Osteocyte (in vitro differentiated cells): ENCODE measurements around the gene GNB5. TPM values are rescaled to one million over a fixed set of nuclear protein-coding genes. Genes with fewer than 3 reads are reported as not detected.

Source experiments
- DNase-seq: peaks from one replicate; pipeline ENCODE4 v3.0.0; 2021; ENCODE audit warnings: mixed read lengths; ENCODE audit not compliant: unreplicated experiment; ENCODE audit errors: extremely low spot score
- H3K27ac Mint-ChIP-seq: one replicate; pipeline ENCODE4 v1.8.0; 2021; ENCODE audit warnings: mild to moderate bottlenecking, mixed read lengths; ENCODE audit not compliant: unreplicated experiment
- H3K27me3 Mint-ChIP-seq: one replicate; pipeline ENCODE4 v1.8.0; 2021; ENCODE audit warnings: mixed read lengths; ENCODE audit not compliant: unreplicated experiment
- H3K36me3 Mint-ChIP-seq: one replicate; pipeline ENCODE4 v1.8.0; 2021; ENCODE audit warnings: mixed read lengths; ENCODE audit not compliant: unreplicated experiment
- H3K4me1 Mint-ChIP-seq: one replicate; pipeline ENCODE4 v1.8.0; 2021; ENCODE audit warnings: mixed read lengths; ENCODE audit not compliant: unreplicated experiment
- H3K4me3 Mint-ChIP-seq: one replicate; pipeline ENCODE4 v1.8.0; 2021; ENCODE audit warnings: mild to moderate bottlenecking, moderate library complexity, mixed read lengths; ENCODE audit not compliant: unreplicated experiment
- H3K9me3 Mint-ChIP-seq: one replicate; pipeline ENCODE4 v1.8.0; 2021; ENCODE audit warnings: mixed read lengths; ENCODE audit not compliant: unreplicated experiment
- total RNA-seq: library from RNA; stranded (reverse); gene quantifications from 2 replicates; pipeline ENCODE4 v1.2.1, GENCODE V29; 2021
- TF ChIP-seq, protein P1 (sequence below): fragments of 200-600 bp; sonication (generic); IDR thresholded peaks from 2 replicates; pipeline ENCODE4 v1.5.0; 2021; ENCODE audit warnings: antibody characterized with exemption, mild to moderate bottlenecking, moderate library complexity

GNB5 gene
- total RNA-seq, 1 donor from 2014 or later: 34.0 TPM

DNA sequence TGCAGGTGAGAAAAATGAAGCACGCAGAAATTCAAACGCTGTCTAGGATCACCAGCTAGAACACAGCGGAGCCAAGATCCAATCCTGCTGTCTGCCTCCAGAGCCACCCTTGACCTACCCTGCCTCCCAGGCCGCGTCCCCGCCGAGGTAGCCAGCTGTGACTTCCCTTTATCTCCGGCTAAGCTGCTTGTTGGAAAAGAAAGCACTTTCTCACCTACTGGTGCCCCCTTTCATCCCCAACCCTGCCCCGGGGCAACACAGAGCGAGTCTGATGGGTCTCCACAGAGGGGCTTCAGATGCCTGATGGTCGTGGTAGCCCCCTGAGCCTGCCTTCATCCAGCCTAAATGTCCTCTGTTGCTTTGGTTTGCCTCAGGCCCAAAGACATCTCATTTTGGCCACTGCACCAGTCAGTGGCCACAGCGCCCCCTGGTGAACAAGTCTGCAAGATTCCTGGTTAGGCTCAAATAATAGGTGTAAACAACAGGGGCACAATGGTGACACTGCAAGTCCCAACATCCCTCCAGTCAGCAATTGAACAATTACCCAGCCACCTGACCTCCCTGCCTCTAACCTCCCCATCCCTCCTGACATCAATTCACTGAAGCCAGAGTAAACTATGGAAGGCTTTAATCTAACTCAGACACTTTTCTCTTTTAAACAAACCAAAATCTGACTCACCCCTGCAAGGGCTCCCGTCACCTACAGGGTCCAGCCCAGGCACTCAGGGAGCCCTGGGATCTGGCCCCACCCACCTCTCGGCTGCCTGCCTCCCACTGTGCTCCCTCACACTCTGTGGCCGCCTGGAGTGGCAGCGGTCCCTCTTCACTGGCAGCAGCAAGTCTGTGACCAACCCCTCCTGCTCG, 51.4 kb downstream of the GNB5 start:
- Mint-ChIP-seq H3K36me3 (peaks cover 18% of the 10 kb centered on the region), H3K27ac (peak overlapping the region; percentile 73)

DNA sequence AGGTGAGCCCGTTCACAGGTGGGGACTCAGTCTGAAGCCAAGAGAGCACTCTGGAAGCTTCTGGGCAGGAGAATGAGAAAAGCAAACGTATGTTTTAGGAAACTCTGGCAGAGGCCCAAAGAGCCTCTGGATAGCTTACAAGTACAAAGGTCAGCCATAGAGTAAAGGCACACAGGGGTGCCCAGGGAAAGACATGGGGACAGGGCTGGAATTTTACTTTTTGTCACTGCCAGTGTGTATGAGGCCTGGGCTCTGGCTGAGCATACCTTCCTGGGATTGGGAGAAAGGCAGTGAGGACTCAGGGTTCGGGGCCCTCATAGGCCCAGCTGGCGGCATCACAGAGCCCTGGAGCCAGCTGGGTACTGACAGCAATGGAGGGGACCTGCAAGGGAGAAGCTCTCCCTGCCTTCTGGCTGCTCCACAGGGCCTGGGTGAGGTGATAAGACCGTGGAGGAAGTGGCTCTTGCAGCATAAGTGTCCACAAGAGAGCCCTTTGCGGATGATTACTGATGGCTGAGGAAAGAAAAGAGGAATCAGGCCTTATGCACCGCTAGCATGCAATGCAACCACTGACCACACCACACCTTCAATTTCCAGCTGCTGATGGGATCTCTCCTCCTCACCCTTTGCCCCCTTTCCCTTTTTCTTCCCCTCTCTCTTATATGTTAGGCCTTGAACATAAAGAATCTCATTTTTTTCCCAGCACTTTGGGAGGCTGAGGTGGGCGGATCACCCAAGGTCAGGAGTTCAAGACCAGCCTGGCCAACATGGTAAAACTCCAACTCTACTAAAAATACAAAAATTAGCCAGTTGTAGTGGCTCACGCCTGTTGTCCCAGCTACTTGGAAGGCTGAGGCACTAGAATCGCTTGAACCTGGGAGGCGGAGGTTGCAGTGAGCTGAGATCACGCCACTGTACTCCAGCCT, 53.5 kb downstream of the GNB5 start:
- Mint-ChIP-seq H3K36me3 (peaks cover 24% of the 10 kb centered on the region), H3K9me3 (no peaks in the 10 kb centered on the region), H3K4me1 (peaks cover 21% of the 10 kb centered on the region), H3K27ac (no peak overlapping the region), H3K4me3 (no peak overlapping the region), H3K27me3 (no peaks in the 10 kb centered on the region)
- DNase-seq: no peak
- TF ChIP-seq, protein P1, sequence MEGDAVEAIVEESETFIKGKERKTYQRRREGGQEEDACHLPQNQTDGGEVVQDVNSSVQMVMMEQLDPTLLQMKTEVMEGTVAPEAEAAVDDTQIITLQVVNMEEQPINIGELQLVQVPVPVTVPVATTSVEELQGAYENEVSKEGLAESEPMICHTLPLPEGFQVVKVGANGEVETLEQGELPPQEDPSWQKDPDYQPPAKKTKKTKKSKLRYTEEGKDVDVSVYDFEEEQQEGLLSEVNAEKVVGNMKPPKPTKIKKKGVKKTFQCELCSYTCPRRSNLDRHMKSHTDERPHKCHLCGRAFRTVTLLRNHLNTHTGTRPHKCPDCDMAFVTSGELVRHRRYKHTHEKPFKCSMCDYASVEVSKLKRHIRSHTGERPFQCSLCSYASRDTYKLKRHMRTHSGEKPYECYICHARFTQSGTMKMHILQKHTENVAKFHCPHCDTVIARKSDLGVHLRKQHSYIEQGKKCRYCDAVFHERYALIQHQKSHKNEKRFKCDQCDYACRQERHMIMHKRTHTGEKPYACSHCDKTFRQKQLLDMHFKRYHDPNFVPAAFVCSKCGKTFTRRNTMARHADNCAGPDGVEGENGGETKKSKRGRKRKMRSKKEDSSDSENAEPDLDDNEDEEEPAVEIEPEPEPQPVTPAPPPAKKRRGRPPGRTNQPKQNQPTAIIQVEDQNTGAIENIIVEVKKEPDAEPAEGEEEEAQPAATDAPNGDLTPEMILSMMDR: no peak

More for the DNA sequence above, 51.4 kb downstream of the GNB5 start:
- H3K27me3 Mint-ChIP-seq: no peaks in the 10 kb centered on the region
- DNase-seq: no peak
- peaks cover 36% of the 10 kb centered on the region for H3K4me1 Mint-ChIP-seq
- TF ChIP-seq, protein P1: peak; percentile 79
- H3K9me3 Mint-ChIP-seq: no peaks in the 10 kb centered on the region
- no peak overlapping the region for H3K4me3 Mint-ChIP-seq

DNA sequence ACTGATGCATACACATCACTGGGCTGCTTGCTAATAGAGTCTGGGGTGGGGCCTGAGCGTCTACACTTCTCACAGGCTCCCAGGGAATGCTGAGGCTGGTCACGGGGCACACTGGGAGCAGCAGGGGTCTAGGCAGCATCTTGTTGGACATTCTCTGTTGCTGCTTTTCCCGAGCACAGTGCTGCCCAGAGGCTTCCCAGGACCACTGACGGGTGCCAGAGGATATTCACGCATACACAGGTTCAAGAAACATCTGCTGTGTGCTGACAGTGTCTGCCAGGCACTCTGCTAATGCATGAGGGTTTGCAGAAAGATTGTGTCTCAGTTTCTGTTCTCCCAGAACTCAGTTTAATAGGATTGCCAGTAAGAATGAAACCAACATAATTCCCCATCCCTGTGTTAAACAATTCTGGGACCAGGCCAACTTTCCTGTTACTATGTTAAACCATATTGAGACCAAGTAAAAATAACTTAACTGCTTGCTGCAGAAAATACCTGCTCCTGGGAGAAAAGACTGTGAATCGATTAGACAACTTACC, 54.7 kb downstream of the GNB5 start:
- Mint-ChIP-seq H3K9me3 (no peaks in the 10 kb centered on the region), H3K36me3 (peaks cover 32% of the 10 kb centered on the region), H3K4me1 (peaks cover 21% of the 10 kb centered on the region), H3K4me3 (no peak overlapping the region), H3K27ac (peak overlapping the region; percentile 4), H3K27me3 (no peaks in the 10 kb centered on the region)
- DNase-seq: no peak
- TF ChIP-seq, protein P1: no peak

DNA sequence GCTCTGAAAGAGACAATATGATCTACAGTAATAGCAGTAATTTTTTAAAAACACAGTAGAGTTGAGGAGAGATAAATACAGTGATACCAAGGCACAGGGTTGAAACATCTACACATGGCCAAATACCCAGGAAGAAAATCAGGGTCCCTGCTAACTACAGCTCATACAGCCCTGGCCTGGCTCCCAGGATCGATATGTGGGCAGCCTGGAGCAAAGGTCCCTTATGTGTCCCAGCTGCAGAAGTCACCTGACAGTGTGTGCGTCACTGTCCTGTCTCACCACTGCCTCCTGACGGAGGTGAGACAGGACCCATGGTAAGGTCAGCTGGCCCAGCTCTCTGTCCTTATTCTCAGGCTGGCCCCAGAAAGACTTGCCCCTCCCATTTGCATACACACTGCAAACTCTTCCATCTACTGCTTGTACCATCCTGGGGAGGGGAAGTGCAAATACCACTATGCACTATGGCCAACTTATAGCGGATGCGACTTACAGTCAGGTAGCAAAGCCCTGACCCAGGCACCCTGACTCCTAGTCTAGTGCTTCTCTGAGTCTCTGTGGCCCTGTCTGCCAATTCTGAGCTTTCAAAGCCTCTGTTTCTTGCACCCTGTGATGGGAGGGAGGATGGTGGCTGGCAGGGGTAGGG, 56.6 kb downstream of the GNB5 start:
- H3K9me3 Mint-ChIP-seq: no peaks in the 10 kb centered on the region
- TF ChIP-seq, protein P1: no peak
- H3K27me3 Mint-ChIP-seq: no peaks in the 10 kb centered on the region
- H3K4me3 Mint-ChIP-seq: no peak overlapping the region
- peaks cover 24% of the 10 kb centered on the region for H3K36me3 Mint-ChIP-seq
- no peak overlapping the region for H3K27ac Mint-ChIP-seq
- peaks cover 11% of the 10 kb centered on the region for H3K4me1 Mint-ChIP-seq
- DNase-seq: no peak
